GM19043 (cell line): ENCODE results near the gene HAUS7.
"Not testable (repeated sequence)": the region's sequence is repeated elsewhere in the genome, so short reads cannot be mapped to it uniquely, and the experiment has no call there.

Experiments used
- ATAC-seq: cut with Tn5 transposase; IDR thresholded peaks from one replicate; pipeline ENCODE4 v1.9.1; 2021; ENCODE audit warnings: low read depth; ENCODE audit not compliant: unreplicated experiment

Gene HAUS7

DNA sequence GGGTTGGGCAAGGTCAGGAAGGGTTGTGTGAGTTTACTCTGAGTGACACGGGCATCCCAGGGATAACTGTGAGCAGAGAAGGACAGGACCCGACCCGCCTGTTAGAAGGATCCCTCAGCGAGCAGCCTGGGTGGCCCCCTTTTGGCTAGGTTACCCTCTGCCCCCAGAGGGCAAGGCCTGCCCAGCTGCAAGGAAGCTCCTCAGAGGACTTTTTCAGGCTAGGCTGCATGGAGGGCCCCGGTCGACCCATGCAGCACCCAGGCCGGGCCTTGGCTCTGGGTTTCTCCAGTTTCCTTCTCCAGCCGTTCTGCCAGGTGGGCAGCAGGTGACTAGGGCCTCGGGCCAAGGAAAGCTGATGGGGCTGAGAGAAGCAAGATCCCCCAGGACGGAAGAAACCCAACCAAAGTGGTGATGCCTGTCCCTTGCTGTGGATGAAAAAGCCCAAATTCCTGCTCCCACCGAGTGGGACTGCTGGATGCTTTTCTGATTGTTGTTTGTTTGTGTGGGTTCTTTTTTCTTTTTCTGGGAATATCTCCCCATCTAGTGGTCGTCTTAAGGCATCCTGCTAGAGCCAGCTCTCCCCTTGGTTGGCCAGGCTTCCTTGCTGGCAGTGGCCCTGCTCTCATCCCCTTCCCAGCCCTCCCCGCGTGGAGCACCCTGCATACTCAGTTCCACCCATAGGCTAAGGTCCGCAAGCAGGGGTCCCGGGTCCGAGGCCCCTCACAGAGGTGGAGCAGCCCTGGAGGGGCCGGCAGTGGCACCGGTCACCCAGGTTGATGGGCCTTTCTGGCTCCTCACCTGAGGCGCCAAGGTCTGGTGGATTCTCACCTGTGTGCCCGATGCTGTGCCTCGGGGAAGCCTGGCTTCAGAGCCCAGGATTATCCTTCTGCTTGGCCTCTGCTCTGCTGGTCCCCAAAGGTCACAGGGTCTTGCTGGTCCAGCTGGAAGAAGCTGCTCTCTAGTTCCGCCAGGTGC is 57.3 kb downstream of the HAUS7 start:
- ATAC-seq, result no peak

DNA sequence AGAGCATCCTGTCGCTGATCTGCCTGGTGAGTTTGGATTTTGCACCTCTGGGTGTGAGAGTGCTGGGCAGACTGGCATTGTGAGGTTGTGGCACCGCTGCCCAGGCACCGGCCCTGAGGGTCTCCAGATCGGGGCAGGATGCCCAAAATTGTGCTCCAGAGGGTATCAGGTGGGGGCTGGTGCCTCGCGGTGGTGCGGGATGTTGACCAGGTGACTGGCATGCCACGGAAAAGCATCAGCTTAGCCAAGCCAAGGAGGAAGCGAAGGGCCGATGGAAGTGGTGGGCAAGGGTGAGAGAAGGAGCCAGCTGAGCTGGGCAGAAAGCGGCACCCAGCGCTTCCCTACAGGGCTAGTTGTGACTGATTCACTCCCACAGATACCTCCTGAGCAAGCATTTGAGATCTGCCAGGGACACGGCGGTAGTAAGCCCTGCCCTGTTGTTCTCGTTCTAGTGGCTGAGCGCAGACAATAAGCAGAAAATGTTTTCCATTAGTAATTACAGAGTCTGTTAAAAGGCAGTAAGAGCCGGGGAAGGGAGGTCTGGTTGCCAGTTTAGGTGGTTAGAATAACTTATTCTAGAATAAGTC is 58.3 kb downstream of the HAUS7 start:
- no peak for ATAC-seq

DNA sequence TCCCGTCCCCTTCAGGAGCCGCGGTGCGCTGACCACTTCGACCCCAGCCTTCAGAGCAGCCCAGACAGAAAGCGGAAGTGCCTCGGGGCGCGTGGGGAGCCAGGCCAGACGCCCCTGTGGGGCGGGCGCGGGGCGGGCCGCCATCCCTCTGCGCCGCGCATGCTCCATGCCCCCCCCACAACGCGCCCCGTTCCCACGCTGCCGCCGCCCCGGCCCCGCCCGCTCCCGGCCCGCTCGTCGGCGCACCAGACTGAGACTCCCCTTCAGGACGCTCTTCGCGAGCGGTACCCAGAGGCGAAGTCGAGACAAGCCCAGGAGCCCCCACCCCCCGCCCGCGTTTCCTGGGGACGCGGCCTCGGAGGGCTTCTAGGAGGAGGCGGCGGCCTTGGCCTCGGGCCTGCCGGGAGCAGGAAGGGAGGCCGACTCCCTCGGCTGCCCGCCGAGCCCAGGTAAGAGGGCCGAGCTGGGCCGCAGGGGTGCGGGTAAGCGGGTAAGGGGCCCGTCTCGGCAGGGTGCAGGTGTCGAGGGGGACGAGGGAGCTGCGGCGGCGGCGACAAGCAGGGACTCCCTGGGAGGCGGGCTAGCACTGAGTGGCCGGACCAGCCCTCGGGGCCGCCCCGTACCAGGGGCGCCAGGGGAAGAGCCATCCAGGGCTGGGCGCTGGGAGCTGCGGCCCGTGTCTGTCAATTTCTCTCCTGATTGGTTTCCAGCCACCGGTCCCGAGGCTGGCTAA is 59.0 kb downstream of the HAUS7 start, which contains the start of gene ZFP92:
Gene ZFP92, plus strand, starts transcription at position 218 of the 733 bp plus-strand sequence. CDS start 6,851 bp downstream, outside the sequence.
- no peak for ATAC-seq

DNA sequence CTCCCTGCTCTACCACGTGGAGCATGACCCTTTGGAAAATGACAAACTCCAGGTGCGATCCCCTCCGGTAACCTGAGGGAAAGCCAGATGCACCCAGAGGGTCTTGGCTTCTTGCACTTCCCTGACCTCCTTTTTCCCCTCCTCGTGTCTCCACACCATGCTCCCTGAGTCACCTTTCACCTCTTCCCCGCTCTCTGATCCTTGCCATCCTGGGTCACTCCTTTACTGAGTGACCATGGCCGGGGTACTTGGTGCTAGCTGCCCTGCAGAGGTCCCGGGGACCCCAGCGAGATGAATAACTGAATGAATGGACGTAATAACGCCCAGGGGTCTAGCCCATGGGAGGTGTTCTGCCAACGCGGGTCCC is 59.5 kb downstream of the HAUS7 start:
- ATAC-seq, result no peak

DNA sequence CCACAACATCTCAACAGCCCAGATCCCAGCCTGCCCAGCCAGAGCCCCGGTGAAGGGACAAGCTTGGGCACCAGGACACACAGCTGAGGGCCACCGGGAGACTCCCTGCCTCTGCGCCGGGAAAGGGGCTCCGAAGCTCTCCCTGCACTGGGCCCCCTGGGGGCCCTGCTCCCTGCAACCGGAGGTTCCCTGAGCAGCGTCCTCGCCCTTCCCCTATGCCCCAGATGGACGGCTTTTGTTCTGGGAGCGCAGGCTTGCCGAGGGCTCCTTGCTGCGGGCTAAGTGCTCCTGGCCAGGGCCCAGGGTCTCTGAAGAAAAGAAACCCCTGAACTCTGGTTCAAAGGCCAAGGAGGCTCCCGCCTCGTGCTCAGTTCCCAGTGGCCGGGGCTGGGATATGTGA is 60.0 kb downstream of the HAUS7 start:
- ATAC-seq, result no peak

DNA sequence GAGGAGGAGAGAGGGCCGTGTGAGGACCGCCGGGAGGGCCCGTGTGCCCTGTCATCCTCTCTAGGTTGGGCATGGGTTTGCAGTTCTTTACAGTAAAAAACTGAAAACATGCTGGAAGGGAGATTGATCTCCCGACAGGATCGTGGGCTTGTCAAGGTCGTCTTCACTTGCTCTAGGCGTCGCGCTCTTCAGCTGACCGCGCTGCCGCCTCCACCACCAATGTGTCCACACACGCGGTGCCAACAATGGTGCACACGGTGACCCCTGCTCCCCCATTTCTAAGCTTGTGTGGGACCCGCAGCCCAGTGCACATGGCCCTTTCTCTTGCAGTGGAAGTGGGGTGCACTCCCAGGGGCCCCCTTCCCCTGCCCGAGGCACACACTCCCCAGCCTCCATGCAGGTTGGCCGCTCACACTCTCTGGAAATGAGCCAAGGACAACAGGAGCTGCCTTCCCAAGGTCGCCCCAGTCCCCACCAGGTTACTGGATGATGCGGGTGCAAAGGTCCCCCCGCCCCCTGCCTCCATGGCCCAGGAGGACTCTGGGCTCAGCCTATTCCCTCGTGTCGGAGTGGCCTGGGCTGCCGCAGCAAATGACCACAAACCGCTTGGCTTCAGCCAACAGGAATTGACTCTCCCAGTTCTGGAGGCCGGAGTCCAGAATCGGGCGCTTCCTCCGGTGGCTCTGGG is 60.8 kb downstream of the HAUS7 start:
- no peak for ATAC-seq

DNA sequence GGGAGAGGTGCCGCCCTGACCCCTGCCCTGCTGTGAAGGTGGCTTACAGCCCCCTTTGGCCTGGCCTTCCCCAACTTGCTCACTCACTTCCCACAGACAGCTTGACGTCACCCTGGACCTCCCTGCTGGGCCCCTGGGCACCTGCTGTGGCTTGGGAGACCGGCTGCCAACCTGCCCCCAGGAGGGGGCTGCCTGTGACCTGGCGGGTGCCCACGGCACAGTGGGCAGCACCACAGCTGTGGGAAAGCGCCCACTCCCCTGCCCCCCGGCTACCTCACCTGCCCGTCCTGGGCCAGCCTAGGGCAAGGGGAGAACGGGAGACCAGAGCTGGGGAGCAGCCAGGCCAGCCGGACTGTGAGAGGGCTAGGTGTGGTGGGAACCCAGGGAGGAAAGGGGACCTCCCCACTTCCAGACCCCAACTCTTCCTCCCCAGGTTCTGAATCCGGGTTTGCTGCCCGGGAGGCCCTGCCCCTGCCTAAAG is 61.5 kb downstream of the HAUS7 start:
- no peak for ATAC-seq

DNA sequence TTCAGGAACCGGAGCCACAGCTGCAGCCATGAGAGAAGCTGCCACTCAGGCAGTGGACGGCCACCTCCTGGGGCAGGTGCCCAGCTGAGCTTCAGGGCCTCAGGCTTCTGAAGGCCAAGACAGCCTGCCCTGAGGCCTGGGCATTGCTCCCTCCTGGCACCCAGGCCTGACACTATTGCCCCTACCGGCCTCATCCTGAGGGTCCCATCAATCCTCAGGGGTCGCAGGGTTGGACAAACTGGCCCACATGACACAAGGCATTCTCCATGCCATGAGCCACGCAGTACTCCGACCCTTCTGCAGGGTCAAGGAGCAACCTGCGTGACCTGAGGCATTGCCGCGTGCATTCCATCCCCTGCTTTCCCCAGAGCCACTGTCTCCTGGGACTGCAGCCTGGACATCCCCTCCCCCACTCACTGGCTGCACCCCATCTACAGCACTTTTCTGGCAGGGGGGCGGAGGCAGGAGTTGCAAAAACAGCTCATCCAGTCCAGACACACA is 62.1 kb downstream of the HAUS7 start:
- no peak for ATAC-seq

DNA sequence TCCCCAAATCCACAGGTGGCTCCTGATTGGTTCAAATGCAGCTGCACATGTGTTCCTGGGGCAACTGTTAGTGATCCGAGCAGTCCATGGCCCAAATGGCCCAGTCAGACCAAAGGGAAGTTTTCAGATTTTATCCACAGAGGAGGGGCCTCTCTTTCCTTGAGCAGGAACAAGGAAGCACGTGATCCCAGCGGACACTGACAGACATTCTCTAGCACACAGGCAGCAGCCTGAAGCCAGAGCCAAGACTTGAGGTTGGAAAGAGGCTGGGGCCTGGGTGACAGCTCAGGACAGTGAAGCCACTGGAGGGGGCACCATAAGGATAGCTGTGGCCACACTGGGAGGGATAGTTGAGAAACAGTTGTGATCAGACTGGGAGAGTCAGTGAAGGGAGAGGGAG is 62.6 kb downstream of the HAUS7 start:
- ATAC-seq, result no peak

DNA sequence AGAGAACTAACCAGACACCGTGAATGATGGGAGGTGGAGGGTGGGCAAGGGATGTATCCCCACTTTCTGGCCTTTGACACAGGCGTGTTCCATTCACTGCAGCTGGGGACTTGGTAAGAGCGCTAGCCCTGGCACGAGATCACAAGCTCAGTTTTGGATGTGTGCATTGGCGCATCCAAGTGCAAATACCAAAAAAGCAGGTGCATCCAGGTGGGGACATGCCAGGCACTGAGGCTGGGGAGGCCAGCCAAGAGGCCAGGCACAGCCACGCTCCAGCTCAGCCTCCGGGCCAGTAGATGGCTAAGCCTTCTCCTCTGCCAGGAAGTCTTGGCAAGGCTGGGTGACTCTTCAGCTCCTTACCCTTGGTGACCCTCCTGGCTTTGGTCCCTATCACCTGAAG is 63.5 kb downstream of the HAUS7 start:
- ATAC-seq, result no peak

DNA sequence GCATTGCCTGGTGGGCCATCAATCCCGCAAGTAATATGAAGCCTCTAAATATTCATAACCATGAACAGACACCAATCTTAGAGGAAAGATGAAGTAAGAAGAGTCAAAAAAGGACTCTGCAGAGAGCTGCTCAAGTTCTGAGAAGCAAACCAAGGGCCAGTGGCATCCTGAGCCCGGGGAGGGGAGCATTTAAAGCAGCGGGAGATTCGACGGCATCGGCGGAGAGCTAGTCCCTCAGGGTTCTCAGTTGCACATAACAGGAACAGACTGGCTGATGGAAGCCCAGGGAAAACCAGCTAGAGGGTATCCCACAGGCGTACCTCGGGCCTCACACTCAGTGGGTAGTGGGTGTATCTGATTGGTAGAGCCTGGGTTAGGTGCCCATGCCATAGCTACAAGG is 64.4 kb downstream of the HAUS7 start:
- ATAC-seq, result no peak

DNA sequence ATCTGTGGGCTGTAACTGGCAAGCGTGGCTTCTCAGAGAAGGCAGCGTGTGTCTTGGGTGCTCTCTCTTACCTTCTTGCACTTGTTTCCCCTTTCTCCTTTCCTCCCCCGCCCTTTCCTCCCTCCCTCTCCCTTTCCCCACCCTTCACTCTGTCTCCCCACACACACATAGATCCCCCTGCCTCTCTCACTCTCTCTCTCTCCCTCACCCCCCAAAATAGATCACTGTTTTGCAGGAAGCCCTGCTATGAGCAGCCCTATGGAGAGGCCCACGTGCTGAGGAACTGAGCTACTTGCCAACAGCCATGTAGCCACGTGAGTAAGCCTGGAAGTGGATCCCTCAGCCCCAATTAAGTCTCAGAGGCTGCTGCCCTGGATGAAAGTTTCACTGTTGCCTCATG is 65.0 kb downstream of the HAUS7 start:
- ATAC-seq, result no peak

DNA sequence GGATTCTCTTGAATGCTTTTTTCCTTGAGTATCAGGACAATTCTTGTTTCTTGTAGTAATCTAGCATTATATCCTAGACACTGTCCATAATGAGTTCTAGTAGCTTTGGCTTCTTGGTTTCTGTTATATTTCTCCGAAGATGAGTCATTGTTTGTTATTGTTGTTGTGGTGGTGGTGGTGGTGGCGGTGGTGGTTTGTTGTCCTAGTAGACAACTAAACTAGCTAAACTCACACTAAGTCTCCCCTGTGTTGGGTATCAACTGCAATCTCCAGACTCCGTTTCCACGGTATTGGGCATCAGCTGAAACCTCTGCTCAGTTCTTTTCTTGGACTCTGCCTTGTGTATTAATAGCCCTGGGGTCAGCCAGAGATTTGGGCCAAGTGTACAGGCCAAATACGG is 66.0 kb downstream of the HAUS7 start:
- not testable (repeated sequence) for ATAC-seq

DNA sequence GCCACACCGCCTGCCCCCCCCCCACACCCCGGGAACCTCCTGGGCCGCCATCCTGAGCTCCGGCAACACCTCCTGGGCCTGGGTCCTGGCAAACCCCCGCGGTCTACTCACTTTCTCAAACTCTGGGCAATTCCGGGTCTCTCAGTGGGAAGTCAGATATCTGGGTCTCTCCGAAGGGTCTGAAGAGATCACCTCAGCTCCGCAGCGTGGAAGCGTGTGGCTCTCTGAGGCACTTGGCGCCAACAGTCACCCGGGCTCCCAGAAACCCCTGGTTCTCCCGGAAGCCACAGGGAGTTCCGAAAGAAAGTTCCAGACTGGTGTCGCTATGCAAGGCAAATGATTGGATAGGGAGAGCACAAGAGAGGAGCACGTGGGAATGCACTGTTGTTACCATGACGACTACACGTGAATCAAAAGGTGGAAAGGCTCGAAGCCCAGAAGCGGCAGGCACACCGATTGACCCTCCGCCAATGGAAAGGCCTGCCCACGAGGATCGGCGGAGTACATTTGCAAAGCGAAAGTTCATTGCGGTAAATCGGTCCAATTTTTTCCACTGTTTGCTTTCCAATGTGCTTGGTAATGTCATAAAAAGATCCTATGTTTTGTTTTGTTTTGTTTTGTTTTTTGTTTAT is 69.1 kb downstream of the HAUS7 start, which contains the start of gene PNMA6E:
Gene PNMA6E, minus strand, starts transcription at position 218 of the 632 bp plus-strand sequence. CDS start 2,501 bp downstream, outside the sequence.
- ATAC-seq, result no peak

DNA sequence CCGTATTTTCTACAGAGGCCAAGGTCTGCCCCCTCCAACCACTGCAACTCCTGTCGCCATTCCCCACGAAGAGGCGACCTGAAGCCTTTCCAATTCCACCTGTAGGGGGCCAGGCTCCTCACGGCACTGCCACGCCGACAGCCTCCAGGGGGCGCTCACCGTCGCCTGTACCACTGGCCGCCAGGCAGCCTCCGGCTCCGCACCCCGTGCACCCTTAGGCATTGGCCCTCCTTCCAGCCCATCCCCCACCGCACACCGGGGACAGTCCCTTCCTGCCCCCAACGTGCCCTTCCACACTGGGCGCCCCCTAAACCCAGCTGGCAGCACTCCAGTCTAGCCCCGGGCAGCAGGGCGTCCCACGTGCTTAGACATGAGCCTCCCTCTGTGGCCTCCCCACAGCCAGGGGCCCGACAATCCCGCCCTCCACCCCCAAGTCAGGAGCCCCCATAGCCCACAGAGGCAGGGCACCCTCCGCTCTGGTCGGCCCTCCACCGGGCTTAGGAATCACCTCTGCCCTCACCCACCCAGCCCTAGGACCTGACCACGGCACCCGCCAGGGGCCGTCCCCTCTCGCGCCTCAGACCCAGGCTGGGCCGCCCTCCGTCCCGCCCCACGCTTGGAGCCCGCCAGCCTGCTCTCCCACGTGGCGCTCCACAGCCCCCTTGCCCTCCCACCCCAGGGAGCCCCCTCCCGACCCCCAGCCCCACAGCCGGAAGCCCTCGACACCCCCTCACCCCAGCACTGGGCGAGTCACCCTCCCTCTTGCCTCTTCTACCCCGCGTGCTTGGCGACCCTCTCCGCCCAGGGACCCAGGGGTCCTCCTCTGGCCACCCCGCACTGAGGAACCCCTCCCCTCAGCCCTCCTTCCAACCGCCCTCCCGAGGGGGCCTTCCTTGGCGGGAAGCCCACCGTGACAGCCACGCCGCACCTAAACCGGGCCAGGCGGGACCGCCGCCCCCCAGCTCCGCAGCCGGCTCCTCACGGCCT is 69.9 kb downstream of the HAUS7 start:
- no peak for ATAC-seq

DNA sequence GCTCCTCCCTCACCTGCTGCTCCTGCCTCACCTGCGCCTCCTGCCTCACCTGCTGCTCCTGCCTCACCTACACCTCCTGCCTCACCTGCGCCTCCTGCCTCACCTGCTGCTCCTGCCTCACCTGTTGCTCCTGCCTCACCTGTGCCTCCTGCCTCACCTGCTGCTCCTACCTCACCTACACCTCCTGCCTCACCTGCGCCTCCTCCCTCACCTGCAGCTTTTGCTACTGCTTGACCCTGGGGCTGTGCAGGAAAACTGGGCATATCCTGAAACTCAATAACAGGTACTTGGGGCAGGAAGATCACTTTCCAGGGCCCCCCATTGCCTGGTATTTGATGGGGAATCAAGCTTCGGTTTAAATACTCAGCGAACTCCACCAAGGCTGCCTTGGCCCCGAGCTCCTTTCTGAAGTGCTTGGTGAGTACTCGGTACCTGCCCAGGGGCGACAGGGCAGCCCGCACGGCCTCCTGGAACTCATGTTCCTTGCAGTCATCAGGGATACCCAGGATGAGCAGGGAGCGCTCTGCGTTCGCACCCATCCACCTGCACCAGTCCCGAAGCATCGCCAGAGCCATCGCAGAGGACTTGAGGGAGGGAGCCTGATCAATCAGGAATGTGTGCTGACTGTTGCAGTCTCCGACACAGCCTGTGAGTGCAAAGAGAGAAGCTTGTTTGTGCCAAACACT is 72.0 kb downstream of the HAUS7 start:
- no peak for ATAC-seq
